Measurements from ENCODE around the gene CASQ1.

CASQ1 gene

DNA sequence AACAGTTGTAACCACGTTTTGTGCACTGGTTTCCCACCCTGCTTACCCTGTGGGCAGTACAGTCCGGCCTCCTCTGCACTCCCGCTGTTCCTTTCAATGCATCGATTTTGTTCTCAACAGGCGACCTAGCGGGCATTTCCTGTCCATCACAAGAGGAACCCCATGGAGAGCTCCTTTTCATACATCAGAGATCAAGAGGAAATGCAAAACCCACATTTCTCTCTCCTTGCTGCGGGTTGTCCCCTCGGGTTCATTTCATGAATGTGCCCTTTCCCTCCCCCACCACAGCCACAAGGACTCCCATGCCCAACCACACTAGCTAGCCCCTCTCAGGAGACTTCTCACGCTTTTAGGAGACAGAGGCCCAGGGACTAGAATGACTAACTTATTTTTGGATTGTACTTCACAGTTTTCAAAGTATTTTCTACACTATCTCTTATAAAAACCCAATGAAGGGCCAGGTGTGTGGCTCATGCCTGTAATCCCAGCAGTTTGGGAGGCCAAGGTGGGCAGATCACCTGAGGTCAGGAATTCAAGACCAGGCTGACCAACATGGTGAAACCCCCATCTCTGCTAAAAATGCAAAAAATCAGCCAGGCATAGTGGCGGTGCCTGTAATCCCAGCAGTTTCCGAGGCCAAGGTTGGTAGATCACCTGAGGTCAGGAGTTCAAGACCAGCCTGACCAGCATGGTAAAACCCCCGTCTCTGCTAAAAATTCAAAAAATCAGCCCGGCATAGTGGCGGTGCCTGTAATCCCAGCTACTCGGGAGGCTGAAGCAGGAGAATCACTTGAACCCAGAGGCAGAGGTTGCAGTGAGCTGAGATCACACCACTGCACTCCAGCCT lies 20.6 kb upstream of the CASQ1 start:
- DNase-seq: no peak

GRCh38 chr1:160171354-160171753 lies 19.0 kb upstream of the CASQ1 start:
- DNase-seq: no peak

GRCh38 chr1:160171980-160172379 lies 18.4 kb upstream of the CASQ1 start:
- no peak for DNase-seq

DNA sequence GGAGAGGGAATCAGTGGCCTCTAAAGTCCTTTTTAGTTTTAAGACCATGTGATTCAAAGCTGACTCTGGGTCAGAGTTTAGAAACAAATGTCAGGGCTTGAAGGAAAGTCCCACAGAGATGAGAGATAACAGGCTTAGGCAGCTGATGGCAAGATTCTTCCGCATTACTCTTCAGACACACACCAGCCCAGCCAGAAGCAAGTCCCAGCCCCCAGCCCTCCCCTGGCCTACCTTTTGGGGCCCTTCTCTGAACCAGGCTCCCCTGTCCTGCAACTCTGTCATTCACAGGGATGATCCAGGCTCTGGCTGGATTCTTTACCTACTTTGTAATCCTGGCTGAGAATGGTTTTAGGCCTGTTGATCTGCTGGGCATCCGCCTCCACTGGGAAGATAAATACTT lies 13.1 kb upstream of the CASQ1 start:
- DNase-seq: no peak

DNA sequence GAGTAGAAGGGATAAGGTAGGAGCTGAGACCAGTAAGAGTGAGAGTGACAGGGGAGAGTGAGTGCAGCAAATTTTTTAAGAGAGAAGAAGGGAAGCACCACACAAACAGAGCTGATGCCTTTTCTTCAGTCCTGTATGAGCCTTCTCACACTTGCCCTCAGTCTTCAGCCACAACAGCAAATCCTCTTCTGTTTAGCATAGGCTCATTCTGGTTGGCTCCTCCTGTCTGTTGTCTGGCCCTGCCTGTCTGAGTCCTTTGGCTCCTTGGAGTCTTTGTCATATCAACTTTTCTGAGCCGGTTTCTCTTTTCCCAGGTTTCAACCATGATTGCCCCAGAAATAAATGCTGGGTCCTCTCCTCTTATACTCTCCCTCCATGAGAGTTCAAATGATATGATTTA lies 12.7 kb upstream of the CASQ1 start:
- DNase-seq: no peak

GRCh38 chr1:160178731-160179130 lies 11.6 kb upstream of the CASQ1 start:
- no peak for DNase-seq

DNA sequence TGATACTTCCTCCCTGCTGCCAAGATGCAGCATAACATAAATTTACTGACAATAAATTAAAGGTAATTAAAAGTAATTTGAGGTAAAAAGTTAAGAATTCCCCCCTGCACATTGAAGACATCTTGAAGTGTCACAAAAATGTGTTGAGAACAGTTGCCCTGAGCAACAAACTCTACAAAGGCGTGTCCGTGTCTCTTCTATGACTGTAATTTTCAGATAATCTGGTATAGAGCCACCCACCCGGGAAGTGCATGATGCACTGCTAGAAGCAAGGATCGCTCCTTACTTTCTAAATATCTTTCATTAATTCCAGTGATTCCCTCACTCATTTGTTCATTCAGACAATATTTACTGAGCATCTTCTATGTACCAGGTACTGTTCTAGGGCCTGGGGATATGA lies 11.0 kb upstream of the CASQ1 start:
- DNase-seq: no peak

- no peak for DNase-seq
Observed at GRCh38 chr1:160186246-160186645, 4.1 kb upstream of the CASQ1 start.

GRCh38 chr1:160186729-160187128 lies 3.6 kb upstream of the CASQ1 start:
- DNase-seq: no peak

DNA sequence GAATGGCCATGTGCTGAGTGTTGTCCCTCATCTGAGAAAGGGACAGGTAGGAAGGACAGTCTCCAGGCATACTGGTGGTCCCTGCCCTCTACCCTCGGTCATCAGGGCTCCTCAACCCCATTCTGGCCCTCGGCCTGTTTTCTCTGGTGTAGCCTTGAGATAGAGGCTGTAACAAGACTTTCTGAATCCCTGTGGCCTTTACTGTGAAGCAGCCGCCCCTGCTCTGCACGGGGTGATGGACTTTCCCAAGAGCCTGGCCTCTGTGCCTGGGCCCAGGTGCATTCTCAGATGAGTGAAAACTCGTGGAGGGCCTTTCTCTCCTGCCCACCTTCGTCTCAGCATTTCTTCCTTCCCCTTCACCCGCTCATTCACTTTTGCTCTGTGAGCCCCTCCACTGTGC lies 3.0 kb upstream of the CASQ1 start:
- DNase-seq: no peak

DNA sequence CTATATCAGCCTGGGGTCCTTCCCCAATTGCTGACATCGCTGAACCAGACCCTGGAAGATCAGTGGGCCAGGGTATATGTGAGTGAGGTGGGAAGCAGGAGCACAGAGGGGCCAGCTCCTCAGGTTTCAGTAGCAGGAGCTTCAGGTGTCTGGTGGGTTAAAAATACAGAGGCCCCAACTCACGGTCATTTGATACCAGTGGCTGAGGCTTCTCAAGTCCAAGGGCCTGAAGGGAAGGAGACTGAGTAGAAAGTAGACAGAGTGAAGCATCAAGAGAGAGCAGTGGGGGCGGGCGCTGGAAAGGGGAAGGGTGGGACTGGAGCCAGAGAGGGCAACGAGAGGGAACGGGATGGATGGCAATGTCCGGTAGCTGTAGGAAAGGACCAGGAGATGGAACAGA lies 2.0 kb upstream of the CASQ1 start:
- DNase-seq: no peak

- no peak for DNase-seq
Observed at GRCh38 chr1:160191756-160192155, 1.4 kb downstream of the CASQ1 start.

DNA sequence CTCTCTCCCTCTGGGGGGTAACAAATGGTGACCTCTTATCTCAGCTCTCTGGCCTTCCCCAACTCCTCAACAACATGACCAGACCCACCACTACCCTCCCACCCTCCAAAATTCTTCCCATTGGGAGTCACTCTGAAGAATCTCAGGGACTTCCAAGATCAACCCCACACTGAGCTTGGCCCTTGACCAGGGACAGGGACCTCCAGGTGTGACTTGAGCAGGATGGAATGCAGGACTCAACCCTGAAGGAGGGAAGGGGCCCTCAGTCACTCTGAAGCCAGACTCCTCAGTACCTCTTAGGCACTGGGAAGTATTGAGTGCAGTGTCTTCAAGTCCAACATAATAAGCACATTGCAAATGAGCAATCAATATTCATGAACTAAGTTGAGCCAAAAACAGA lies 1.9 kb downstream of the CASQ1 start:
- no peak for DNase-seq

DNA sequence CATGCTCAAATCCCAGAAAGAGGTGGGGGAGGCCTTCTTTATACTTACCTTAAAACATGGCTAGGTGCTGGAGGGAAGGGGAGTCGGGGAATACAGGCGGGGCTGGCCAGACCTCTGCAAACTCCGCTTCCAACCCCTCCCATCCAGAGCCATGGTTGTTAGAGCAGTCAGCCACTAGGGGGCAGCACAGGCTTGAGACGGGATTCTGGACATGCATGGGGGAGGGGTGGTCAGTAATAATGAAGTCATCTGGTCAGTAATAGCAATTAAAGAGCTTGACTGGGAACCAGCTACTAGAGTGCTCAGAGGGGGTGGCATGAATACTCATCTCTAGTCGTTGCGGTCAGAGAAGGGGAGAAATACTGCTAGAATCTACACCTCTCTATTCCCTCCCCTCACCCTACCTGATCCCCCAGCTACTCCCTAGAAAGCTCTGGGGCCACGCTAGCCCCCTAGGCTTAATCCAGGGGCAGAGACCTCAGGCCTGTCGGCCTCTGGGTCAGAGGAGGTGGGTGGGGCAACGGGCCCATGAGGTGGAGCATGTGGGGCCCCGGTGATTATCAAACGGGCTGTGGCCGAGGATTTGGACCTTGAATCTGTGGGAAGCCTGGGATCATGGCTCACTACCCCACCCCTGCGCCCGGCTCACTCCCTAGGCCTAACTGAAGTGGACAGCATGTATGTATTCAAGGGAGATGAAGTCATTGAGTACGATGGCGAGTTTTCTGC lies 2.9 kb downstream of the CASQ1 start:
- DNase-seq: peak; percentile 87 to 96

DNA sequence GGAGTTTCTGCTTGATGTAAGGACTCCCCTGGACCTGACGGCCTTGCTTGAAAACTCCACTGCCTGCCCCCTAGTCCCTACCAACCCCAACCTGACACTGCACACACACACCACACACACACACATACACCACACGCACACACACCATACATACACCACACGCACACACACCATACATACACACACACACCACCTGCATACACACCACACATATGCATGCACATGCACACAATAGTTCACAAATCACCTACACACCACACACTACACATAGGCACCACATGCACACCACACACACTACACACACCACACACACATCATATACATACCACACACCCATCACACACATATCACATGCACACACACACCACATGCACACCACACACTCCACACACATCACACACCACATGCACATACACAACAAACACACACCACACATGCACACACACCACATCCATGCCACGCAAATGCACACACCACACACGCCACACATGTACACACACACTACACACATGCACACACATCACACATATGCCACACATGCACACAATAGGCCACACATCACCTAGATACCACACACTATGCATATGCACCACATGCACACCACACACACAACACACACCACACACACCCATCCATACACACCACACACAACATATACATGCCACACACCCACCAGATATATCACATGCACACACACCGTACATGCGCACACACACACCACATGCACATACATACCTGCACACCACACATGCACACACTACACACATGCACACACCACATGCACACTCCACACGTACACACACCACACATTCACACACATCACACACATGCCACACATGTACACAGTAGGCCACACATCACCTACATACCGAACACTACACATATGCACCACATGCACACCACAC lies 3.7 kb downstream of the CASQ1 start:
- DNase-seq: no peak

- no peak for DNase-seq
Observed at GRCh38 chr1:160194737-160195059, 4.3 kb downstream of the CASQ1 start.

GRCh38 chr1:160196143-160196542 lies 5.8 kb downstream of the CASQ1 start:
- DNase-seq: no peak

GRCh38 chr1:160197231-160197630 lies 6.9 kb downstream of the CASQ1 start:
- DNase-seq: no peak

- no peak for DNase-seq
Observed at GRCh38 chr1:160200786-160201185, 10.4 kb downstream of the CASQ1 start.

DNA sequence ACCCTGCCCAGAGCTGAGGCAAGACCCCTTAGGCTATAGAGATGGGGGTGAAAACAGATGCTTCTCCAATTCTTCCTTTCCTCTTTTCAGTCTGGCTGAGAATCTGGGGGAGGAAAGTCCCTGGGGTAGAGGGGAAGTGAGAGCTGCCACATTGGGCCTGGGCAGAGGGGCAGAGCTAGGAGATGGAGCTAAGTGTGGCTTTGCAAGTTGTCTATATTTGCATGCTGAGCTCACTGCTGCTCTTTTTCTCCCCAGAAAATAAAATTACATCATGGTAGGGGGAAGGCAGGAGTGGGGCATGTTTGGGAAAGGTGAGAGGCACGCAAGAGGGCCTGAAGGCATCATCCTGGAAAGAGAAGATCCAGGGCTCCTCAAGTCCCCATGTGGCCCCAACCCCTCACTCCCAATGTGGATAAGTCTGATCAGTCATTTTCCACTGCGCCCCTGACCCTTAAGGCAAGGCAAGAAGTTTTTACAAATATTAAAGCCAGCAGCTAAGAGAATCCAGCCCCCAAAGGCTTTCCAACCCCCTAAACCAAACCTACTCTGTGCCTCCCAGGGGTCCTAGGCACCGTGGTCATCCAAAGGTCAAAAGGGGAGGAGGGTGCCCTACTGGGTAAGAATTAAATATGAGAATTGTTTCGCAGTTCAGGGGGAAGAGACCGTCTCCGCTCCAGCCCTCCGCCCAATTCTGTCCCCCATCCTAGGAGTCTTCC lies 14.3 kb downstream of the CASQ1 start:
- DNase-seq: peak in 1 of 2 experiments; percentile 68

- DNase-seq: peak; percentile 40 to 93
Observed at GRCh38 chr1:160205242-160206035, 15.1 kb downstream of the CASQ1 start, which contains the start of gene PEA15. TSS of gene PEA15 (plus strand) at chr1:160205384. CDS start at chr1:160211545, 6,161 bp downstream.

- DNase-seq: peak in 1 of 2 experiments; percentile 69
Observed at GRCh38 chr1:160206036-160206389, 15.6 kb downstream of the CASQ1 start.

All from NCI-H526 (cell line).